Thymus (tissue), 11 donors: Measurements from ENCODE around the gene RAP1GAP2. TPM values are rescaled to one million over a fixed set of nuclear protein-coding genes. Genes with fewer than 3 reads are reported as not detected.

Experiments used
- DNase-seq, 9 donors: peaks; one replicate each; pipeline ENCODE4 v3.0.0-alpha.2; 2013; ENCODE audit warnings: low spot score in 9 of 9, low read depth in 6 of 9, missing footprints in 1 of 9
- H3K27ac ChIP-seq, 2 donors: one replicate each; pipeline ENCODE4 v1.5.1; 2013; ENCODE audit warnings: control low read depth in 1 of 2, low read depth in 1 of 2, low read length in 1 of 2, mild to moderate bottlenecking in 1 of 2, moderate library complexity in 1 of 2
- H3K27me3 ChIP-seq, 2 donors: one replicate each; pipeline ENCODE4 v1.5.1; 2013; ENCODE audit warnings: low read length in 1 of 2; ENCODE audit not compliant: control insufficient read depth in 2 of 2, insufficient read depth in 1 of 2
- H3K36me3 ChIP-seq, 2 donors: one replicate each; pipeline ENCODE4 v1.5.1; 2013; ENCODE audit warnings: low read length in 1 of 2, mild to moderate bottlenecking in 1 of 2, moderate library complexity in 1 of 2; ENCODE audit not compliant: control insufficient read depth in 2 of 2, insufficient read depth in 2 of 2
- H3K4me1 ChIP-seq, 2 donors: one replicate each; pipeline ENCODE4 v1.5.1; 2013; ENCODE audit warnings: low read length in 2 of 2; ENCODE audit not compliant: control insufficient read depth in 2 of 2, insufficient read depth in 2 of 2
- H3K4me3 ChIP-seq, 2 donors: one replicate each; pipeline ENCODE4 v1.5.1; 2013; ENCODE audit warnings: low read length in 2 of 2, control low read depth in 1 of 2, mild to moderate bottlenecking in 1 of 2
- H3K9me3 ChIP-seq, 2 donors: one replicate each; pipeline ENCODE4 v1.5.1; 2013; ENCODE audit warnings: low read length in 1 of 2, mild to moderate bottlenecking in 1 of 2; ENCODE audit not compliant: control insufficient read depth in 2 of 2, insufficient read depth in 1 of 2
- WGBS: extraction: QIAGEN DNeasy Blood & Tissue Kit; methylation state at CpG from one replicate; pipeline ENCODE4 v1.1.7; 2013; 5-methylcytosine and 5-hydroxymethylcytosine counted together
- polyA plus RNA-seq: library from polyadenylated mRNA; stranded (reverse); fragments of 200-250 nt; gene quantifications from one replicate; pipeline ENCODE4 v1.2.3, GENCODE V29; 2013
- total RNA-seq: library from RNA; stranded (reverse); fragments of 120-200 nt; gene quantifications from one replicate; pipeline ENCODE4 v1.2.4, GENCODE V29; 2013
- donor health status: healthy.

Gene RAP1GAP2
- total and polyA plus RNA-seq, 2 donors, result 1.6 to 3.8 TPM

DNA sequence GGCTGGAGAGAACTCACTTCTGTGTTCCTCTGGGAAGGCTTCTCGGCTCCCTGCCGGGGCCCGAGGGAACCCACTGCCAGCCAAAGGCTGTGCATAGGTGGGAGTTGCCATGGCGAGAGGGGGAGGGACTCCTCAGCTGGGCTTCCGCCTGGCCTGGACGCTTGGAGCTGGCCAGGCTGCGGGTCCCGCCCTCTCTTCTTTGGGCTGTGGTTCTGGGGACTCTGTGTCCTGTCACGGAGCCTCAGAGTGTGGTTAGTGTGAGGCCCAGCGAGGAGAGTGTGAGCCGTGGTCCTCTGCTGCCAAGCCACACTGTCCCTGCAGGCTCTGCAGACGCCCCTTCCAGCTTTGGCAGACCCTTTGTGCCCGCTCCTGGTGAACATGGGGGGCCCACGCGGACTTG lies 144.1 kb downstream of the RAP1GAP2 start:
- no peak for DNase-seq
- Histone ChIP-seq H3K27ac (no peak overlapping the region), H3K4me3 (no peak overlapping the region), H3K27me3 (no peaks in the 10 kb centered on the region), H3K4me1 (peaks cover 6 to 19% of the 10 kb centered on the region in 2 donors), H3K36me3 (no peaks in the 10 kb centered on the region), H3K9me3 (no peaks in the 10 kb centered on the region)
- WGBS, result 92% methylated on average over 15 of the region's 15 CpGs

DNA sequence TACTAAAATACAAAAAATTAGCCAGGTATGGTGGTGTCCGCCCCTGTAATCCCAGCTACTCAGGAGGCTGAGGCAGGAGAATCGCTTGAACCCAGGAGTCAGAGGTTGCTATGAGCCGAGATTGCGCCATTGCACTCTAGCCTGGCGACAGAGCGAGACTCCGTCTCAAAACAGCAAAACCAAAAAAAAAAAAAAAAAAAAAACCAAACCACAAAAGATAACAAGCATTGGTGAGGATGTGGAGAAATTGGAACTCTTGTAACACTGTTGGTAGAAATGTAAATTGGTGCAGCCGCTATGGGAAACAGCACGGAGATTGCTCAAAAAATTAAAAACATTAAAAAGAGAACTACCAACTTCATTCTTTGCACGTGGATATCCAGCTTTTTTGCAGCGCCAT lies 147.7 kb downstream of the RAP1GAP2 start:
- Histone ChIP-seq H3K4me1 (peaks cover 2 to 7% of the 10 kb centered on the region in 2 donors), H3K9me3 (no peaks in the 10 kb centered on the region), H3K27me3 (no peaks in the 10 kb centered on the region), H3K36me3 (no peaks in the 10 kb centered on the region), H3K27ac (no peak overlapping the region), H3K4me3 (no peak overlapping the region)
- DNase-seq, result peak in 1 of 9 donors; percentile 52
- 32% methylated on average over 11 of the region's 11 CpGs for WGBS

DNA sequence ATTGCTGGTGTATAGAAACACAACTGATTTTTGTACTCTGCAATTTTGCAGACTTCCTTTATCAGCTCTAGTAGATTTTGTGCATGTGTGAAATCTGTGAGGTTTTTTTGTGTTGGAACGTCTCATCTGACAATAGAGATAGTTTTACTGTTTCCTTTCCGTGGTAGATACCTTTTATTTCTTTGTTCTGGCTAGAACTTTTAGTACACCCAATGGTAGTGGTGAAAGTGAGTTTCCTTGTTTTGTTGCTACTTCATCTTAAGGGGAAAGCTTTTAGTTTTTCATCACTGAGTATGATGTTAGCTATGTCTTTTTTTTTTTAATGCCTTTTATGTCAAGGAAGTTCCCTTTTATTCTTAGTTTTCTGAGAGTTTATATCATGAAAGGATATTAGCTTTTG lies 149.1 kb downstream of the RAP1GAP2 start:
- peak in 1 of 9 donors; percentile 61 for DNase-seq
- Histone ChIP-seq H3K4me3 (no peak overlapping the region), H3K27ac (no peak overlapping the region), H3K4me1 (peaks cover 2 to 7% of the 10 kb centered on the region in 2 donors), H3K36me3 (no peaks in the 10 kb centered on the region), H3K27me3 (no peaks in the 10 kb centered on the region), H3K9me3 (no peaks in the 10 kb centered on the region)
- WGBS, result 6% methylated on average over 2 of the region's 2 CpGs

DNA sequence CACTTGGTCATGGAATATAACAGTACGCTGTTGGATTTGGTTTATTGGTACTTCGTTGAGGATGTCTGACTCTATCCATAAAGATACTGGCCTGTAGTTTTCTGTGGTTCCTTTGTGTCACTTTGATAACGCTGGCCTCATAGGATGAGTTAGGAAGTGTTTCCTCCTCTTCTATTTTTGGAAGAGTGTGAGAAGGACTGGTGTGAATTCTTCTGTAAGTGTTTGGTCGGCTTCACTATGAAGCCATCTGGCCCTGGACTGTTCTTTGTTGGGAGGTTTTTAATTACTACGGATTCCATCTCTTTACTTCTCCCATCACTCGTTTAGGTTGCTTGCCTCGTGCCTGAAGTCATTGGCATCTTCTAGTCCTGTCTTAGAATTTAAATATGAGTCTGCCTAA lies 149.9 kb downstream of the RAP1GAP2 start:
- no peak overlapping the region for H3K27ac ChIP-seq
- WGBS, result 92% methylated on average over 7 of the region's 7 CpGs
- no peaks in the 10 kb centered on the region for H3K27me3 ChIP-seq
- H3K4me3 ChIP-seq, result no peak overlapping the region
- H3K4me1 ChIP-seq, result peaks cover 2 to 7% of the 10 kb centered on the region in 2 donors
- H3K9me3 ChIP-seq, result no peaks in the 10 kb centered on the region
- no peaks in the 10 kb centered on the region for H3K36me3 ChIP-seq
- no peak for DNase-seq

DNA sequence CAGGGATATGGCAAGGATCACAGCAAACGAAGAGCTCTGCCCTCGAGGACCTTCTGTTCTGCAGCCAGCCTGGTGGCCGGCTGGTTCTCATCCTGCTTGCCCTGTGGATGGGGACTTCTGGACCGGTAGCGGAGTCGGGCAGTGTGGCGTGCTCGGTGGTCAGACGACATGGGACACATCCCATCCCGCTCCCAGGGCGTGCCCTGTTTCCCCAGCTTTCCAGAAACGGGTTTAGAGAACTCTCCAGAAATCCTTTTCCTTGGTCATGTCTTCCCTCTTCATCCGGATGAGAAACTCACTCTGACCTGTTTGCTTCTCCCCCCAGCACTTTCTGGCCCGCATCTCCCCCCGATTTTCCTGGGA lies 151.3 kb downstream of the RAP1GAP2 start:
- no peak for DNase-seq
- Histone ChIP-seq H3K27me3 (no peaks in the 10 kb centered on the region), H3K4me1 (peaks cover 2 to 7% of the 10 kb centered on the region in 2 donors), H3K27ac (no peak overlapping the region), H3K4me3 (no peak overlapping the region), H3K36me3 (no peaks in the 10 kb centered on the region), H3K9me3 (no peaks in the 10 kb centered on the region)
- 96% methylated on average over 15 of the region's 15 CpGs for WGBS

DNA sequence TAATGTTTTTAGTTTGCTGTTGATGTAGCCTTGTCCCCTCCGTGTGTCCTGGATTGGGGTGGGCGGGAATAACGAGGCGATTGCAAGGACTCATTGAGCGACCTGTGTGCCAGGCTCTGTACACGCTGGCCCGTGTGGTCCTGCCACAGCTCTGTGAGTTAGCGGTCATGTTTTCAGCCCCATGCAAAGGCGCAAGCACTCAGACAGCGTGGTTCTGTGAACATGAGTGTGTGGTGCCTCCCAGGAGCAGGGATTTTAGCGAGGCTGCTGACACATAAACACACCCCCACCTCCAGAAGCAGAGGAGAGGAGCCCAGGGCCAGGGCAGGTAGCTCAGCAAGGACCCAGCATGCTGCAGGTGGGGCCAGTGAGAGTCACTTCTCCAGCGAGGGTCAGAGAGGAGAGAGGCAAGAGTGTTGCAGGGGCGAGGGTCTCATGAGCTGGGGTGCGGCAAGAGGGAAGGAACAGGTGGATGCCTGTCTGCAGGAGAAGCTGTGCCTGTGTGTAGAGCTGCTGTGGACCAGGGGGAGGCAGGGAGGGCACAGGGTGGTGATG lies 151.8 kb downstream of the RAP1GAP2 start:
- Histone ChIP-seq H3K27me3 (no peaks in the 10 kb centered on the region), H3K4me3 (no peak overlapping the region), H3K9me3 (no peaks in the 10 kb centered on the region), H3K36me3 (no peaks in the 10 kb centered on the region), H3K27ac (no peak overlapping the region), H3K4me1 (peaks cover 2 to 7% of the 10 kb centered on the region in 2 donors)
- DNase-seq, result no peak
- 91% methylated on average over 14 of the region's 14 CpGs for WGBS

DNA sequence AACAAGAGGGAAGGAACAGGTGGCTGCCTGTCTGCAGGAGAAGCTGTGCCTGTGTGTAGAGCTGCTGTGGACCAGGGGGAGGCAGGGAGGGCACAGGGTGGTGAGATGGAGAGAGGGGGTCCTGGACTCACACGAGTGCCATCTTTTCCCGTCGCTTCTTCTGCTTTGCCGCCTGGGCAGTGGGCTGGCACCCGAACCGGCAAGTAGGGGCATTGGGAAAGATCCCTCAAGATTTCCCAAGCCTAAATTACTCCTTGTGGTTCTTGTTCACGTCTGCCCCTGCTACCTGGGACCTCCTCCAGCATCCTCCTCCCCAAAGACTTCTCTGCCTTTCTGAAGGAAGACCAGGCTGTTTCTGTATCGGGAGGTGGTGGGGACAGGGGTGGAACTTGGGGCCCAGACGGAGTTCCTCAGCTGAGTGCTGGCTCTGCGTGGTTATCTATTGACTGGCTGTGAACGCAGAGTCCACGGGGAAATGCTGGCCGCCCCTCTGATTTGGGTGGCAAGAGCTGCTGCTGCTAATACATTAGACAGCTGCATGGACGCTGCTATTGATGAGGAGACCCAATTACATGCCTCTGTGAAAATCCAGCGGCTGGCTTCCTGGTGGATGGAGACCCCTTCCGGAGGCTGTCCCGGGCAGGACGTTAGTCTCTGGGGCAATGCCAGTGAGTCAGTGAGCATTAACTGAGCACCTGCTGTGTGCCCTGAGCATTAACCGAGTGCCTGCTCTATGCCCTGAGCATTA lies 152.7 kb downstream of the RAP1GAP2 start:
- Histone ChIP-seq H3K4me1 (peaks cover 2 to 7% of the 10 kb centered on the region in 2 donors), H3K4me3 (no peak overlapping the region), H3K27me3 (no peaks in the 10 kb centered on the region), H3K27ac (no peak overlapping the region), H3K36me3 (no peaks in the 10 kb centered on the region), H3K9me3 (no peaks in the 10 kb centered on the region)
- WGBS, result 93% methylated on average over 19 of the region's 19 CpGs
- no peak for DNase-seq

DNA sequence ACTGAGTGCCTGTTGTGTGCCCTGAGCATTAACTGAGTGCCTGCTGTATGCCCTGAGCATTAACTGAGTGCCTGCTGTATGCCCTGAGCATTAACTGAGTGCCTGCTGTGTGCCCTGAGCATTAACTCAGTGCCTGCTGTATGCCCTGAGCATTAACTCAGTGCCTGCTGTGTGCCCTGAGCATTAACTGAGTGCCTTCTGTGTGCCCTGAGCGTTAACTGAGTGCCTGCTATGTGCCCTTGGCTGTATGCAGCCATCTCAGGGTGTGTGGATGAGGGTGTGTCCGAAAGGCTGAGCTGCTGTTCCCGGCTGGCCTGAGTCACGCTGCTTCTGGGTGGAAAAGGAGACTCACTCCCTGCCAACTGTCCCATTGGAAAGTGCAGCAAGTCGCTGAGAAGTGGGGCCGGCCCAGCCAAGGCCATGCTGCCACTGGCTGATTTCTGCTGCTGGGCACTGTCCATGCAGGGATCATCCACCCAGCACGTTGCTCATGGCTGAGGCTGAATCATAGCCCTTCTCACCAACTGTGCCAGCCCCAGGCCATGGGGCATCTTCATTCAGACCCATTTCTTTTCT lies 153.3 kb downstream of the RAP1GAP2 start:
- Histone ChIP-seq H3K27me3 (no peaks in the 10 kb centered on the region), H3K4me1 (peaks cover 0 to 3% of the 10 kb centered on the region in 2 donors), H3K4me3 (no peak overlapping the region), H3K9me3 (no peaks in the 10 kb centered on the region), H3K27ac (no peak overlapping the region), H3K36me3 (no peaks in the 10 kb centered on the region)
- WGBS, result 99% methylated on average over 7 of the region's 7 CpGs
- DNase-seq, result no peak

DNA sequence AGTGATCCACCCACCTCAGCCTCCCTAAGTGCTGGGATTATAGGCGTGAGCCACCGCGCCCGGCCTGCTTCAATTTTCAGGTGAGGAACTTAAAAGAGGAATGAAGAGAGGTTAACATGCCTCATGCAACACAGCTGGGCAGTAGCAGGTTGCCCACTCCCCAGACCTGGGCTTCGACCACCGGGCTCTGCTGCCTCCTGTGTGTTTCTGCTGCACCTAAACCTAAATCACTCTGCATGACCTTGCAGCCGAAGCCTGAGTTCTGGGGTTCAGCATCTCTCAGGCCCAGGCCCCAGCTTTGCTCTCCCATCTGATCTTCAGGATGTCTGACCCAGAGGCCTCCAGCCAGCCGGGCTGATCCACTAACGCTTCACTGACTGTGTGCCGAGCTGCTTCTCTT lies 154.6 kb downstream of the RAP1GAP2 start:
- H3K4me3 ChIP-seq, result no peak overlapping the region
- H3K27me3 ChIP-seq, result no peaks in the 10 kb centered on the region
- H3K36me3 ChIP-seq, result no peaks in the 10 kb centered on the region
- H3K4me1 ChIP-seq, result peaks cover 0 to under 1% of the 10 kb centered on the region in 2 donors
- no peak for DNase-seq
- H3K9me3 ChIP-seq, result no peaks in the 10 kb centered on the region
- 98% methylated on average over 10 of the region's 10 CpGs for WGBS
- H3K27ac ChIP-seq, result no peak overlapping the region
